ENCODE data around the gene CAPN12.

CAPN12 gene

DNA sequence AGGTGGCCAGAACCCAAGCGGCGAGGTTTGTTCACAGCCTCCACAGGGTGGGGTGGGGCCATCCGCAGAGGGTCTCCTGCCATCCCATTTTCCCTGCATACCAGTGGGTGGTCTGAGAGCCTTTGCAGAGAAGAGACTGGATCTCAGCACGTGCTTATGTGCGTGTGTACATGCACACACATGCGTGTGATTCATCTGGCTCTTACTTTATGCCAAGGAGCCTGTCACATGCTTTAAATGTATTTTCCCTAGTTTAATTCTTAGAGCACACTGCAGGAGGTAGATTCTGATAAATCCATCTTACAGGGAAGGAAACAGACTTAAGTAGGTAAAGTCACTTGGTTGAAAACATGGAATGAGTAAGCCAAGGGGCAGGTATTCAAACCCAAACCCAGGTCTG, 47.1 kb downstream of the CAPN12 start:
- peaks cover 32% of the 10 kb centered on the region for H3K4me1 ChIP-seq (ENCODE audit: low read length)
- no peak overlapping the region for H3K9ac ChIP-seq (ENCODE audit: low read length)
- H4K20me1 ChIP-seq (ENCODE audit: insufficient read depth, low read length): peaks cover 71% of the 10 kb centered on the region
- no peak overlapping the region for H3K4me3 ChIP-seq (ENCODE audit: low read length)
- peaks cover 82% of the 10 kb centered on the region for H3K79me2 ChIP-seq (ENCODE audit: low read length)
- no peak overlapping the region for H2AFZ ChIP-seq (ENCODE audit: low read depth, low read length)
- no peak overlapping the region for H3K27ac ChIP-seq (ENCODE audit: low read length)
- peaks cover 29% of the 10 kb centered on the region for H3K36me3 ChIP-seq (replicated peaks; ENCODE audit: low read depth, low read length)
- H3K27me3 ChIP-seq (ENCODE audit: low read depth, low read length): no peaks in the 10 kb centered on the region
- H3K4me2 ChIP-seq (ENCODE audit: low read length): no peak overlapping the region
- no peaks in the 10 kb centered on the region for H3K9me3 ChIP-seq (ENCODE audit: insufficient read depth, low read length)
- TF ChIP-seq, protein P1, sequence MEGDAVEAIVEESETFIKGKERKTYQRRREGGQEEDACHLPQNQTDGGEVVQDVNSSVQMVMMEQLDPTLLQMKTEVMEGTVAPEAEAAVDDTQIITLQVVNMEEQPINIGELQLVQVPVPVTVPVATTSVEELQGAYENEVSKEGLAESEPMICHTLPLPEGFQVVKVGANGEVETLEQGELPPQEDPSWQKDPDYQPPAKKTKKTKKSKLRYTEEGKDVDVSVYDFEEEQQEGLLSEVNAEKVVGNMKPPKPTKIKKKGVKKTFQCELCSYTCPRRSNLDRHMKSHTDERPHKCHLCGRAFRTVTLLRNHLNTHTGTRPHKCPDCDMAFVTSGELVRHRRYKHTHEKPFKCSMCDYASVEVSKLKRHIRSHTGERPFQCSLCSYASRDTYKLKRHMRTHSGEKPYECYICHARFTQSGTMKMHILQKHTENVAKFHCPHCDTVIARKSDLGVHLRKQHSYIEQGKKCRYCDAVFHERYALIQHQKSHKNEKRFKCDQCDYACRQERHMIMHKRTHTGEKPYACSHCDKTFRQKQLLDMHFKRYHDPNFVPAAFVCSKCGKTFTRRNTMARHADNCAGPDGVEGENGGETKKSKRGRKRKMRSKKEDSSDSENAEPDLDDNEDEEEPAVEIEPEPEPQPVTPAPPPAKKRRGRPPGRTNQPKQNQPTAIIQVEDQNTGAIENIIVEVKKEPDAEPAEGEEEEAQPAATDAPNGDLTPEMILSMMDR (IDR thresholded peaks at IDR 0.05; ENCODE audit: low read depth, low read length): no peak
- TF ChIP-seq EZH2phosphoT487 (IDR thresholded peaks at IDR 0.05; ENCODE audit: low read depth): no peak

DNA sequence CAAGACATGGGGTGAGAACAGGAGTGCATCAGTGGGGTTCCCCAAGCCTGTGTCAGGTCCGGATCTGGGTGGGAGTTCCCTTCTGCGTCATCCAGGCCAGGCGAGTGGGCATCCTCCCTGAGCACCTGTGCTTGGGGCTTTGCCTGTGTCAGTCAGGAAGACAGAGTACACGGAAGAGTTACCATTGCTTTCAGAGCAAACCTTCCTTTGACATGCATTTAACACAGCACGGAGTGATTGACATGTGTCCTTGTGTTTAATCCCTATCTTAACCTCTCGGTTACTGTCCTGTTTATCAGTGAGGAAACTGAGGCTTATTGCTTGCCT, 47.6 kb downstream of the CAPN12 start:
- no peak for TF ChIP-seq EZH2phosphoT487 (IDR thresholded peaks at IDR 0.05; ENCODE audit: low read depth)
- TF ChIP-seq, protein P1 (IDR thresholded peaks at IDR 0.05; ENCODE audit: low read depth, low read length): no peak

DNA sequence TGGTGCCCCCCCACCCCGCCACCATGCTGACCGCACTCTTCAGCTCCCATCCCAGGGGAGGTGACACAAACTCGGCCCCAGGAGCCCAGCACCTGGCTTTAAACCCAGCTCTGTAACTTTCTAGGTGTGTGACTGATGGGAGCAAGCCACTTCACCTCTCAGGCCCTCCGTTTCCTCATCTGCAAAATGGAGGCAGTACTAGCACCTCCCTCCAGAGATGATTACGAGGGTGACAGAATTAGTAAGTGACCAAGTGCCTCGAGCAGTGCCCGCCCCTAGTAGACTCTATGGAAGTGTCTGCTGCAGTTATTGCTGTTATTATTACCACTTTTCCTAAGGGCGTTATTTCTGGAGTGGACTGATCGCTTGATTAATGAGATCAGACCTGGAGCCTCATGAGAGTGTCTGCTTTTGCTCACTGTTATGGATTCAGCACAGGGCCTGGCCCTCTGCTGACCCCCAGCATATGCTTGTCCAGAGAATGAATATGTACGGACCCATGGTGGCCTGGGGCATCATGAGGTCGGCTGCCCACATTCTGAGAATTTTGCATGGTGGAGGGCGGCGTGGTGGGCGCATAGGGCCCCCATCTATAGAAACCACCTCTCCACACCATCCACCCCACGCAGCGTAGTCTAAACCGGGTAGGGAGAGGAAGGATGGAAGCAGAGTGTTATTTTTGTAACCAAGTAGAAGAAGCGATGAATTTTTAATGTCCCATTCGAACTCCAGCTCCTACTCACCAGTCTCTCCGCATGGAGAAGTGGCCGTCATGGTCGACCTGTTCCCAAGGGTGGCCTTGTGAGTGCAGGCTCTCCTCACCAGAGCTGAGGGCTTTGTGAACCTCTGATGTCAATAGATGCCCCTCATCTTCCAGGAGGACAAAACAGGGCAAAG, 48.2 kb downstream of the CAPN12 start:
- H2AFZ ChIP-seq (ENCODE audit: low read depth, low read length): no peak overlapping the region
- peaks cover 91% of the 10 kb centered on the region for H3K79me2 ChIP-seq (ENCODE audit: low read length)
- H3K9me3 ChIP-seq (ENCODE audit: insufficient read depth, low read length): no peaks in the 10 kb centered on the region
- H3K9ac ChIP-seq (ENCODE audit: low read length): no peak overlapping the region
- TF ChIP-seq, protein P1 (IDR thresholded peaks at IDR 0.05; ENCODE audit: low read depth, low read length): no peak
- no peak for TF ChIP-seq EZH2phosphoT487 (IDR thresholded peaks at IDR 0.05; ENCODE audit: low read depth)
- H3K36me3 ChIP-seq (replicated peaks; ENCODE audit: low read depth, low read length): peaks cover 18% of the 10 kb centered on the region
- peaks cover 75% of the 10 kb centered on the region for H4K20me1 ChIP-seq (ENCODE audit: insufficient read depth, low read length)
- peaks cover 34% of the 10 kb centered on the region for H3K4me1 ChIP-seq (ENCODE audit: low read length)
- peak overlapping the region; percentile 59 for H3K27ac ChIP-seq (ENCODE audit: low read length)
- H3K27me3 ChIP-seq (ENCODE audit: low read depth, low read length): no peaks in the 10 kb centered on the region
- H3K4me3 ChIP-seq (ENCODE audit: low read length): no peak overlapping the region
- peak overlapping the region; percentile 79; the same call in 1 of the 2 replicates for H3K4me2 ChIP-seq (ENCODE audit: low read length)

More for the DNA sequence above, 47.6 kb downstream of the CAPN12 start:
- no peaks in the 10 kb centered on the region for H3K27me3 ChIP-seq (ENCODE audit: low read depth, low read length)
- peaks cover 24% of the 10 kb centered on the region for H3K36me3 ChIP-seq (replicated peaks; ENCODE audit: low read depth, low read length)
- no peak overlapping the region for H2AFZ ChIP-seq (ENCODE audit: low read depth, low read length)
- H3K9ac ChIP-seq (ENCODE audit: low read length): no peak overlapping the region
- peaks cover 75% of the 10 kb centered on the region for H4K20me1 ChIP-seq (ENCODE audit: insufficient read depth, low read length)
- no peaks in the 10 kb centered on the region for H3K9me3 ChIP-seq (ENCODE audit: insufficient read depth, low read length)
- H3K27ac ChIP-seq (ENCODE audit: low read length): no peak overlapping the region
- H3K4me1 ChIP-seq (ENCODE audit: low read length): peaks cover 34% of the 10 kb centered on the region
- H3K79me2 ChIP-seq (ENCODE audit: low read length): peaks cover 87% of the 10 kb centered on the region
- H3K4me3 ChIP-seq (ENCODE audit: low read length): no peak overlapping the region
- no peak overlapping the region for H3K4me2 ChIP-seq (ENCODE audit: low read length)

DNA sequence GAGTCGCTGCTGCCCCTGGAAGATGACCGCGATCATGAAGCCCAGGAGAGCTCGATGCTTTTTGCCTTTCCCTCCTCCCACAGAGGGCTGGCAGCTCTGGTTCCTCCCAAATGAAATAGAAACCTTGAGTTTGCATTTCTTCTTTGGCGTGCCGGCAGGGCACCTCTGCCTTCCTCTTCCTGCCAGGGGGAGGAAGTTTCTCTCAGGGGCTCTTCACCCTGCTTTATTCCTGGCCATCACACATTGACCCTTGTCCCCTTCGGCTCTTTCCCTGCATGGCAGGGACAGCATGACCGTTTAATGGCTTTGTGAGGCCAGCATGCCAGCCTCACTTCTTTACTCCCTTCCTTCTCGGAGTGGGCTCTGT, 49.0 kb downstream of the CAPN12 start:
- H3K27me3 ChIP-seq (ENCODE audit: low read depth, low read length): no peaks in the 10 kb centered on the region
- peaks cover 93% of the 10 kb centered on the region for H3K79me2 ChIP-seq (ENCODE audit: low read length)
- peak overlapping the region; percentile 32; the same call in 1 of the 2 replicates for H3K9ac ChIP-seq (ENCODE audit: low read length)
- peak overlapping the region; percentile 59 for H3K4me3 ChIP-seq (ENCODE audit: low read length)
- H4K20me1 ChIP-seq (ENCODE audit: insufficient read depth, low read length): peaks cover 73% of the 10 kb centered on the region
- peaks cover 16% of the 10 kb centered on the region for H3K36me3 ChIP-seq (replicated peaks; ENCODE audit: low read depth, low read length)
- TF ChIP-seq, protein P1 (IDR thresholded peaks at IDR 0.05; ENCODE audit: low read depth, low read length): no peak
- TF ChIP-seq EZH2phosphoT487 (IDR thresholded peaks at IDR 0.05; ENCODE audit: low read depth): no peak
- peak overlapping the region; percentile 79 for H3K4me2 ChIP-seq (ENCODE audit: low read length)
- no peaks in the 10 kb centered on the region for H3K9me3 ChIP-seq (ENCODE audit: insufficient read depth, low read length)
- H2AFZ ChIP-seq (ENCODE audit: low read depth, low read length): no peak overlapping the region
- peak overlapping the region; percentile 59 for H3K27ac ChIP-seq (ENCODE audit: low read length)
- peaks cover 34% of the 10 kb centered on the region for H3K4me1 ChIP-seq (ENCODE audit: low read length)
